Activated CD4-positive, alpha-beta memory T cell treated with anti-CD3 and anti-CD28 coated beads, Interleukin-2, amount 10 ng/mL, durations not matched to agents 7 days and 5 days (primary cell): ENCODE results near the gene RAB8B. TPM values are rescaled to one million over a fixed set of nuclear protein-coding genes. Genes with fewer than 3 reads are reported as not detected.

Experiments
- CTCF ChIA-PET: fragments of 350-600 bp; sonication (Branson Sonifier 250); formaldehyde crosslinking; loops from one replicate; lab custom pipeline; 2021; ENCODE audit warnings: antibody characterized with exemption, inconsistent platforms; lab: Charles Lee
- POLR2A ChIA-PET: fragments of 350-600 bp; sonication (Branson Sonifier 250); formaldehyde crosslinking; loops from one replicate; lab custom pipeline; 2021; ENCODE audit warnings: antibody characterized with exemption; lab: Charles Lee
- DNase-seq: peaks from one replicate; pipeline ENCODE4 v3.0.0-alpha.2; 2020
- H3K27ac Mint-ChIP-seq: one replicate; pipeline ENCODE4 v1.8.0; 2021; ENCODE audit warnings: mild to moderate bottlenecking, mixed read lengths
- H3K27me3 Mint-ChIP-seq: one replicate; pipeline ENCODE4 v1.8.0; 2021; ENCODE audit warnings: mixed read lengths
- H3K36me3 Mint-ChIP-seq: one replicate; pipeline ENCODE4 v1.8.0; 2021; ENCODE audit warnings: low read depth, mixed read lengths
- H3K4me1 Mint-ChIP-seq: one replicate; pipeline ENCODE4 v1.8.0; 2021; ENCODE audit warnings: mixed read lengths
- H3K4me3 Mint-ChIP-seq: one replicate; pipeline ENCODE4 v1.8.0; 2021; ENCODE audit warnings: mild to moderate bottlenecking, mixed read lengths
- H3K9me3 Mint-ChIP-seq: one replicate; pipeline ENCODE4 v1.8.0; 2021; ENCODE audit warnings: mixed read lengths
- total RNA-seq, 2 experiments: library from RNA; stranded (reverse); gene quantifications; one replicate each; pipeline ENCODE4 v1.2.3, GENCODE V29; 2021

Gene RAB8B
- total RNA-seq, 2 experiments from 2014 or later, result 133 to 139 TPM

GRCh38 chr15:63314409-63314808 lies 125.0 kb downstream of the RAB8B start:
- H3K4me3 Mint-ChIP-seq, result no peak overlapping the region
- no peak overlapping the region for H3K27ac Mint-ChIP-seq
- no peaks in the 10 kb centered on the region for H3K36me3 Mint-ChIP-seq
- H3K27me3 Mint-ChIP-seq, result no peaks in the 10 kb centered on the region
- H3K4me1 Mint-ChIP-seq, result no peaks in the 10 kb centered on the region
- CTCF ChIA-PET, result no interaction called here
- no peaks in the 10 kb centered on the region for H3K9me3 Mint-ChIP-seq
- POLR2A ChIA-PET, result no interaction called here
- no peak for DNase-seq

Other genes starting within 250 kb of the RAB8B start
- gene TPM1, start 146.9 kb upstream of the RAB8B start, total RNA-seq, result 1 to 10 TPM; 4.8 to 6.2 TPM
- 10 to 100 TPM; 12.7 to 14.0 TPM for gene LACTB, start 67.7 kb upstream of the RAB8B start, total RNA-seq
- 100 to 1,000 TPM; 171 to 173 TPM for gene RPS27L, start 32.1 kb upstream of the RAB8B start, total RNA-seq
- 10 to 100 TPM; 10.1 to 10.6 TPM for gene APH1B, start 88.0 kb downstream of the RAB8B start, total RNA-seq
- under 1 TPM in 1 of 2 experiments, not detected in 1; 0.20 TPM for gene CA12, start 192.2 kb downstream of the RAB8B start, total RNA-seq